Trophoblast cell (in vitro differentiated cells and primary cell): ENCODE results near the gene SPATA31A3. TPM values are rescaled to one million over a fixed set of nuclear protein-coding genes. Genes with fewer than 3 reads are reported as not detected.
"Not testable (repeated sequence)": the region's sequence is repeated elsewhere in the genome, so short reads cannot be mapped to it uniquely, and the experiment has no call there.

Experiments
- DNase-seq, 2 donors: peaks; one replicate each; pipeline ENCODE4 v3.0.0-alpha.2; 2016
- H2AFZ ChIP-seq: 2 replicates; pipeline ENCODE4 v1.6.1; 2013; ENCODE audit warnings: low read length, moderate library complexity, mild to moderate bottlenecking; ENCODE audit not compliant: insufficient read depth, poor library complexity
- H2AK5ac ChIP-seq: 2 replicates; pipeline ENCODE4 v1.6.1; 2013; ENCODE audit warnings: mild to moderate bottlenecking, low read length
- H2BK120ac ChIP-seq: 2 replicates; pipeline ENCODE4 v1.6.1; 2013; ENCODE audit warnings: low read length, mild to moderate bottlenecking, moderate library complexity; ENCODE audit not compliant: insufficient read depth, poor library complexity
- H2BK12ac ChIP-seq: 2 replicates; pipeline ENCODE4 v1.6.1; 2013; ENCODE audit warnings: mild to moderate bottlenecking, low read length, moderate library complexity
- H2BK5ac ChIP-seq: 2 replicates; pipeline ENCODE4 v1.6.1; 2013; ENCODE audit warnings: low read length, low read depth, moderate library complexity, mild to moderate bottlenecking; ENCODE audit not compliant: poor library complexity
- H3K14ac ChIP-seq: 2 replicates; pipeline ENCODE4 v1.6.1; 2013; ENCODE audit warnings: mild to moderate bottlenecking, low read length
- H3K18ac ChIP-seq: 2 replicates; pipeline ENCODE4 v1.6.1; 2013; ENCODE audit warnings: mild to moderate bottlenecking, low read length
- H3K23ac ChIP-seq: 2 replicates; pipeline ENCODE4 v1.6.1; 2013; ENCODE audit warnings: low read length
- H3K27ac ChIP-seq: 2 replicates; pipeline ENCODE4 v1.5.1; 2013; ENCODE audit warnings: low read depth, mild to moderate bottlenecking, inconsistent platforms, low read length, moderate library complexity
- H3K27me3 ChIP-seq: 2 replicates; pipeline ENCODE4 v1.6.1; 2013; ENCODE audit warnings: inconsistent platforms, mild to moderate bottlenecking, low read length, moderate library complexity; ENCODE audit not compliant: insufficient read depth
- H3K36me3 ChIP-seq, 2 experiments: 1 replicate in 1 of 2; 2 replicates in 1 of 2; pipeline ENCODE4 v1.6.1; 2013; ENCODE audit warnings: low read length in 2 of 2, mild to moderate bottlenecking in 2 of 2, moderate library complexity in 1 of 2; ENCODE audit not compliant: insufficient read depth in 2 of 2, control insufficient read depth in 1 of 2
- H3K4ac ChIP-seq: 2 replicates; pipeline ENCODE4 v1.6.1; 2013; ENCODE audit warnings: low read depth, mild to moderate bottlenecking, low read length, moderate library complexity
- H3K4me1 ChIP-seq, 2 experiments: 1 replicate in 1 of 2; 2 replicates in 1 of 2; pipeline ENCODE4 v1.6.1; 2013; ENCODE audit warnings: low read length in 2 of 2, mild to moderate bottlenecking in 2 of 2, moderate library complexity in 1 of 2; ENCODE audit not compliant: insufficient read depth in 2 of 2, control insufficient read depth in 1 of 2
- H3K4me2 ChIP-seq: 2 replicates; pipeline ENCODE4 v1.6.1; 2013; ENCODE audit warnings: inconsistent platforms, mild to moderate bottlenecking, low read length, moderate library complexity
- H3K4me3 ChIP-seq: 2 replicates; pipeline ENCODE4 v1.5.1; 2013; ENCODE audit warnings: mild to moderate bottlenecking, low read depth, low read length, inconsistent platforms
- H3K79me1 ChIP-seq: one replicate; pipeline ENCODE4 v1.6.1; 2013; ENCODE audit warnings: low read length
- H3K79me2 ChIP-seq: 2 replicates; pipeline ENCODE4 v1.6.1; 2013; ENCODE audit warnings: low read length, mild to moderate bottlenecking; ENCODE audit not compliant: control insufficient read depth, insufficient read depth, poor library complexity
- H3K9ac ChIP-seq: 2 replicates; pipeline ENCODE4 v1.6.1; 2013; ENCODE audit warnings: mild to moderate bottlenecking, low read length
- H3K9me3 ChIP-seq: 2 replicates; pipeline ENCODE4 v1.6.1; 2013; ENCODE audit warnings: low read depth, mild to moderate bottlenecking, control low read depth, inconsistent platforms, low read length; ENCODE audit not compliant: insufficient read depth
- H4K12ac ChIP-seq: 2 replicates; pipeline ENCODE4 v1.6.1; 2013; ENCODE audit warnings: low read depth, mild to moderate bottlenecking, low read length, moderate library complexity
- H4K8ac ChIP-seq: 2 replicates; pipeline ENCODE4 v1.6.1; 2013; ENCODE audit warnings: low read depth, mild to moderate bottlenecking, low read length, moderate library complexity
- H4K91ac ChIP-seq: one replicate; pipeline ENCODE4 v1.6.1; 2013; ENCODE audit warnings: low read depth, mild to moderate bottlenecking, low read length, moderate library complexity
- WGBS: extraction: QIAGEN DNeasy Blood & Tissue Kit; methylation state at CpG from one replicate; pipeline ENCODE4 v1.1.7; 2013; ENCODE audit warnings: missing lambda C conversion rate; ENCODE audit not compliant: insufficient read length, insufficient coverage; ENCODE audit errors: extremely low coverage; 5-methylcytosine and 5-hydroxymethylcytosine counted together
- polyA plus RNA-seq: library from polyadenylated mRNA; stranded (reverse); fragments of 200-250 nt; gene quantifications from 2 replicates; pipeline ENCODE4 v1.2.3, GENCODE V29; 2013

SPATA31A3 gene
- not detected in 2 replicates for polyA plus RNA-seq

- not testable (repeated sequence) for H3K9me3 ChIP-seq, H4K8ac ChIP-seq, H2AK5ac ChIP-seq, H3K9ac ChIP-seq, H3K4ac ChIP-seq, H3K4me1 ChIP-seq, H3K36me3 ChIP-seq, H2BK120ac ChIP-seq, H3K23ac ChIP-seq, DNase-seq, H3K27ac ChIP-seq, H3K4me3 ChIP-seq, H4K12ac ChIP-seq, H4K91ac ChIP-seq, H3K14ac ChIP-seq, H3K27me3 ChIP-seq, H2BK12ac ChIP-seq, H3K18ac ChIP-seq, H3K79me2 ChIP-seq, H3K4me2 ChIP-seq, H2BK5ac ChIP-seq, H2AFZ ChIP-seq, H3K79me1 ChIP-seq
- WGBS: no CpG with 5 or more reads among the region's 7 CpGs
Observed at GRCh38 chr9:66992450-66992849, at the start of gene SPATA31A3. Gene SPATA31A3, minus strand, starts transcription at chr9:66992550. Its CDS starts 29 bp downstream, at chr9:66992521.

- H3K9me3 ChIP-seq, H3K18ac ChIP-seq, H3K4ac ChIP-seq, H4K8ac ChIP-seq, H3K4me1 ChIP-seq, H2AFZ ChIP-seq, H2BK120ac ChIP-seq, H4K12ac ChIP-seq, H3K79me2 ChIP-seq, H3K36me3 ChIP-seq, H3K79me1 ChIP-seq, H3K23ac ChIP-seq, H2BK12ac ChIP-seq, H3K4me2 ChIP-seq, H2BK5ac ChIP-seq, H3K9ac ChIP-seq, H3K4me3 ChIP-seq, H3K14ac ChIP-seq, H3K27me3 ChIP-seq, H2AK5ac ChIP-seq, H3K27ac ChIP-seq, H4K91ac ChIP-seq: not testable (repeated sequence)
- no CpG with 5 or more reads among the region's 11 CpGs for WGBS
- peak; percentile 25 to 56 for DNase-seq
Observed at GRCh38 chr9:66952576-66952975, 39.8 kb downstream of the SPATA31A3 start.

GRCh38 chr9:66942400-66943155, 49.8 kb downstream of the SPATA31A3 start:
- H2BK120ac ChIP-seq, H3K27ac ChIP-seq, H3K23ac ChIP-seq, H2AK5ac ChIP-seq, H3K9ac ChIP-seq, H3K4me1 ChIP-seq, H3K18ac ChIP-seq, H3K14ac ChIP-seq, H4K12ac ChIP-seq, H3K4me2 ChIP-seq, H4K91ac ChIP-seq, H3K27me3 ChIP-seq, H3K79me1 ChIP-seq, H2AFZ ChIP-seq, H3K4ac ChIP-seq, H4K8ac ChIP-seq, H2BK12ac ChIP-seq, H2BK5ac ChIP-seq, H3K79me2 ChIP-seq, H3K9me3 ChIP-seq, H3K36me3 ChIP-seq, H3K4me3 ChIP-seq: not testable (repeated sequence)
- no CpG with 5 or more reads among the region's 5 CpGs for WGBS
- DNase-seq: peak; percentile 69 to 86

GRCh38 chr9:66939878-66940830, 52.2 kb downstream of the SPATA31A3 start:
- H3K79me1 ChIP-seq, H2AFZ ChIP-seq, H3K9me3 ChIP-seq, H2AK5ac ChIP-seq, H3K9ac ChIP-seq, H3K18ac ChIP-seq, H3K4me1 ChIP-seq, H3K36me3 ChIP-seq, H2BK12ac ChIP-seq, H3K23ac ChIP-seq, H4K91ac ChIP-seq, H4K12ac ChIP-seq, H3K79me2 ChIP-seq, H3K4me2 ChIP-seq, H4K8ac ChIP-seq, H2BK5ac ChIP-seq, H2BK120ac ChIP-seq, H3K4ac ChIP-seq, H3K27ac ChIP-seq, H3K27me3 ChIP-seq, H3K4me3 ChIP-seq, H3K14ac ChIP-seq: not testable (repeated sequence)
- DNase-seq: peak in 1 of 2 donors; percentile 41
- WGBS: no CpG with 5 or more reads among the region's 2 CpGs
